KMS-11 (cell line): ENCODE measurements around the gene TIAM1.

ENCODE experiments used
- H2AFZ ChIP-seq: fragments of 200-600 bp; sonication (generic); 2 replicates; pipeline ENCODE4 v1.6.1; 2016; ENCODE audit warnings: antibody characterized with exemption, mixed run types, low read depth
- H3K27ac ChIP-seq: fragments of 200-600 bp; sonication (generic); 2 replicates; pipeline ENCODE4 v1.6.1; 2016; ENCODE audit warnings: mild to moderate bottlenecking, mixed run types
- H3K27me3 ChIP-seq: fragments of 200-600 bp; sonication (generic); 2 replicates; pipeline ENCODE4 v1.6.1; 2017; ENCODE audit warnings: mild to moderate bottlenecking, low read depth, mixed run types, moderate library complexity; ENCODE audit not compliant: insufficient read depth
- H3K36me3 ChIP-seq: fragments of 200-600 bp; sonication (generic); 2 replicates; pipeline ENCODE4 v1.6.1; 2017; ENCODE audit warnings: mild to moderate bottlenecking, mixed run types; ENCODE audit not compliant: insufficient read depth
- H3K4me1 ChIP-seq: fragments of 200-600 bp; sonication (generic); 2 replicates; pipeline ENCODE4 v1.6.1; 2016; ENCODE audit warnings: mild to moderate bottlenecking, low read depth, mixed run types; ENCODE audit not compliant: poor library complexity, severe bottlenecking
- H3K4me2 ChIP-seq: fragments of 200-600 bp; sonication (generic); 2 replicates; pipeline ENCODE4 v1.7.0; 2016; ENCODE audit warnings: mild to moderate bottlenecking, mixed run types
- H3K4me3 ChIP-seq: fragments of 200-600 bp; sonication (generic); IDR thresholded peaks from 2 replicates; pipeline ENCODE4 v1.6.1; 2017; ENCODE audit warnings: low read depth, low read length, mixed read lengths; ENCODE audit not compliant: insufficient read depth
- H3K79me2 ChIP-seq: fragments of 200-600 bp; sonication (generic); 2 replicates; pipeline ENCODE4 v1.6.1; 2016; ENCODE audit warnings: low read depth, mixed run types; ENCODE audit not compliant: insufficient read depth
- H3K9ac ChIP-seq: fragments of 200-600 bp; sonication (generic); 2 replicates; pipeline ENCODE4 v1.6.1; 2016; ENCODE audit warnings: mild to moderate bottlenecking, mixed run types
- H4K20me1 ChIP-seq: fragments of 200-600 bp; sonication (generic); 2 replicates; pipeline ENCODE4 v1.6.1; 2016; ENCODE audit warnings: mild to moderate bottlenecking, mixed run types; ENCODE audit not compliant: insufficient read depth
- CTCF ChIP-seq: fragments of 200-600 bp; sonication (generic); conservative IDR thresholded peaks from 2 replicates; pipeline ENCODE4 v1.6.1; 2017; ENCODE audit warnings: low read depth, mild to moderate bottlenecking, antibody characterized with exemption, low read length, moderate library complexity, mixed read lengths

Gene TIAM1

GRCh38 chr21:31334648-31335121, 9.4 kb downstream of the TIAM1 start:
- Histone ChIP-seq H4K20me1 (no peaks in the 10 kb centered on the region), H3K27me3 (no peaks in the 10 kb centered on the region), H3K4me2 (no peak overlapping the region), H3K79me2 (no peaks in the 10 kb centered on the region), H3K36me3 (no peaks in the 10 kb centered on the region), H3K4me3 (no peak overlapping the region), H3K4me1 (no peaks in the 10 kb centered on the region), H3K27ac (no peak overlapping the region), H2AFZ (no peak overlapping the region), H3K9ac (no peak overlapping the region)
- no peak for TF ChIP-seq CTCF

GRCh38 chr21:31332525-31332924, 11.5 kb downstream of the TIAM1 start:
- no peaks in the 10 kb centered on the region for H3K79me2 ChIP-seq
- no peak overlapping the region for H2AFZ ChIP-seq
- H3K27me3 ChIP-seq: no peaks in the 10 kb centered on the region
- no peaks in the 10 kb centered on the region for H4K20me1 ChIP-seq
- H3K9ac ChIP-seq: no peak overlapping the region
- no peaks in the 10 kb centered on the region for H3K4me1 ChIP-seq
- H3K4me3 ChIP-seq: no peak overlapping the region
- no peak overlapping the region for H3K27ac ChIP-seq
- H3K4me2 ChIP-seq: no peak overlapping the region
- no peak for TF ChIP-seq CTCF
- H3K36me3 ChIP-seq: no peaks in the 10 kb centered on the region

GRCh38 chr21:31331231-31331630, 12.8 kb downstream of the TIAM1 start:
- Histone ChIP-seq H3K4me1 (no peaks in the 10 kb centered on the region), H3K79me2 (no peaks in the 10 kb centered on the region), H3K9ac (no peak overlapping the region), H3K36me3 (no peaks in the 10 kb centered on the region), H3K27me3 (no peaks in the 10 kb centered on the region), H3K4me3 (no peak overlapping the region), H2AFZ (no peak overlapping the region), H3K27ac (no peak overlapping the region), H3K4me2 (no peak overlapping the region), H4K20me1 (no peaks in the 10 kb centered on the region)
- TF ChIP-seq CTCF: no peak

- TF ChIP-seq CTCF: no peak
- Histone ChIP-seq H3K27ac (no peak overlapping the region), H3K9ac (no peak overlapping the region), H2AFZ (no peak overlapping the region), H3K27me3 (no peaks in the 10 kb centered on the region), H3K79me2 (no peaks in the 10 kb centered on the region), H3K36me3 (no peaks in the 10 kb centered on the region), H3K4me2 (no peak overlapping the region), H3K4me1 (no peaks in the 10 kb centered on the region), H4K20me1 (no peaks in the 10 kb centered on the region), H3K4me3 (no peak overlapping the region)
Observed at GRCh38 chr21:31330144-31330483, 13.9 kb downstream of the TIAM1 start.
